H1 (cell line): Measurements from ENCODE around the gene ZNF644.

Source experiments
- CBX5 ChIP-seq: fragments of 300-800, 300-1000 bp; sonication (generic); IDR thresholded peaks from 2 replicates; pipeline ENCODE4 v1.7.1; 2016; ENCODE audit warnings: antibody characterized with exemption, low read length, low read depth
- CREB1 ChIP-seq: IDR thresholded peaks from 2 replicates; pipeline ENCODE4 v1.6.1; 2012; ENCODE audit warnings: inconsistent platforms
- CTCF ChIP-seq, 3 experiments: IDR thresholded peaks; 1 replicate in 2 of 3; 2 replicates in 1 of 3; pipeline versions ENCODE4 v1.5.1 to v1.6.1; 2011; ENCODE audit warnings: low read length in 3 of 3, mild to moderate bottlenecking in 3 of 3, inconsistent platforms in 2 of 3, low read depth in 1 of 3, moderate library complexity in 1 of 3; ENCODE audit not compliant: insufficient read depth in 1 of 3; ENCODE audit errors: control extremely low read depth in 1 of 3
- SIN3A ChIP-seq, 2 experiments: IDR thresholded peaks in 1 of 2; conservative IDR thresholded peaks in 1 of 2; 2 replicates each; pipeline ENCODE4 v1.6.1; 2011 to 2012; ENCODE audit warnings: low read length in 2 of 2, improper control_type of control experiment in 1 of 2, low read depth in 1 of 2, mild to moderate bottlenecking in 1 of 2
- SRF ChIP-seq: IDR thresholded peaks from 2 replicates; pipeline ENCODE4 v1.6.1; 2011; ENCODE audit warnings: mild to moderate bottlenecking, low read depth, low read length, moderate library complexity
- USF2 ChIP-seq: IDR thresholded peaks from 2 replicates; pipeline ENCODE4 v1.6.1; 2011; ENCODE audit warnings: low read length, improper control_type of control experiment
- YY1 ChIP-seq: IDR thresholded peaks from 2 replicates; pipeline ENCODE4 v1.6.1; 2011; ENCODE audit warnings: low read depth, mild to moderate bottlenecking, low read length

GRCh38 chr1:90945287-90945686 lies 76.5 kb downstream of the ZNF644 start:
- no peak for TF ChIP-seq SRF
- no peak for TF ChIP-seq SIN3A (conservative IDR thresholded peaks at IDR 0.05 in 1 of 2, IDR thresholded peaks at IDR 0.05 in 1 of 2; ENCODE audit: low read depth in 1 of 2, low read length in 2 of 2)
- TF ChIP-seq CTCF (IDR thresholded peaks at IDR 0.05; ENCODE audit: control extremely low read depth in 1 of 3, insufficient read depth in 1 of 3, low read depth in 1 of 3, low read length in 3 of 3): no peak
- TF ChIP-seq CREB1: no peak
- no peak for TF ChIP-seq USF2
- TF ChIP-seq CBX5: no peak
- TF ChIP-seq YY1: no peak
